CD4-positive, alpha-beta T cell treated with Interleukin-4 for 1 hour (primary cell): ENCODE data around the gene PCDHB7.
"Not testable (repeated sequence)": the region's sequence is repeated elsewhere in the genome, so short reads cannot be mapped to it uniquely, and the experiment has no call there.

Source experiments
- DNase-seq, 2 donors: peaks; one replicate each; pipeline ENCODE4 v3.0.0-alpha.2; 2020 to 2022

Gene PCDHB7

DNA sequence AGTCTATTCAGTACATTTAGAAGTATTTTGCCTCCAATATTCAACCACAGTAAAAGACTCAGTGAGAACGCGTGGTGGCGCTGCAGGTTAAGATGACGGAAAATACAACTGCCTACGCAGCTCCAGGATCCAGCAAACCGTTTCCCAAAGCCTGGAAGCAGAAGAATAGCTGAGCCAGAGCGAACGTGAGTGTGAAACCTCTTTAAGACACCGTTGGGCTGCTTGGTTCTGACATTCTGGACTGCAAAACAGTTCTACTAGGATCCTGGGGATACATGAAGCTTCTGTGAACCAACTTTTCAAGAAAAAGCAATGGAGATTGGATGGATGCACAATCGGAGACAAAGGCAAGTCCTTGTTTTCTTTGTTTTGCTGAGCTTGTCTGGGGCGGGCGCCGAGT, 9.8 kb downstream of the PCDHB7 start, which contains the start of gene PCDHB16:
Gene PCDHB16, plus strand, starts transcription at position 140 of the 400 bp plus-strand sequence. Its CDS starts 173 bp downstream, at position 313.
- DNase-seq: no peak

DNA sequence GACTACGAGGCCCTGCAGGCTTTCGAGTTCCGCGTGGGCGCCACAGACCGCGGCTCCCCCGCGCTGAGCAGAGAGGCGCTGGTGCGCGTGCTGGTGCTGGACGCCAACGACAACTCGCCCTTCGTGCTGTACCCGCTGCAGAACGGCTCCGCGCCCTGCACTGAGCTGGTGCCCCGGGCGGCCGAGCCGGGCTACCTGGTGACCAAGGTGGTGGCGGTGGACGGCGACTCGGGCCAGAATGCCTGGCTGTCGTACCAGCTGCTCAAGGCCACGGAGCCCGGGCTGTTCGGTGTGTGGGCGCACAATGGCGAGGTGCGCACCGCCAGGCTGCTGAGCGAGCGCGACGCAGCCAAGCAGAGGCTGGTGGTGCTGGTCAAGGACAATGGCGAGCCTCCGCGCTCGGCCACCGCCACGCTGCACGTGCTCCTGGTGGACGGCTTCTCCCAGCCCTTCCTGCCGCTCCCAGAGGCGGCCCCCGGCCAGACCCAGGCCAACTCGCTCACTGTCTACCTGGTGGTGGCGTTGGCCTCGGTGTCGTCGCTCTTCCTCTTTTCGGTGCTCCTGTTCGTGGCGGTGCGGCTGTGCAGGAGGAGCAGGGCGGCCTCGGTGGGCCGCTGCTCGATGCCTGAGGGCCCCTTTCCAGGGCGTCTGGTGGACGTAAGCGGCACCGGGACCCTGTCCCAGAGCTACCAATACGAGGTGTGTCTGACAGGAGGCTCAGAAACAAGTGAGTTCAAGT, 11.8 kb downstream of the PCDHB7 start:
- DNase-seq: not testable (repeated sequence)

DNA sequence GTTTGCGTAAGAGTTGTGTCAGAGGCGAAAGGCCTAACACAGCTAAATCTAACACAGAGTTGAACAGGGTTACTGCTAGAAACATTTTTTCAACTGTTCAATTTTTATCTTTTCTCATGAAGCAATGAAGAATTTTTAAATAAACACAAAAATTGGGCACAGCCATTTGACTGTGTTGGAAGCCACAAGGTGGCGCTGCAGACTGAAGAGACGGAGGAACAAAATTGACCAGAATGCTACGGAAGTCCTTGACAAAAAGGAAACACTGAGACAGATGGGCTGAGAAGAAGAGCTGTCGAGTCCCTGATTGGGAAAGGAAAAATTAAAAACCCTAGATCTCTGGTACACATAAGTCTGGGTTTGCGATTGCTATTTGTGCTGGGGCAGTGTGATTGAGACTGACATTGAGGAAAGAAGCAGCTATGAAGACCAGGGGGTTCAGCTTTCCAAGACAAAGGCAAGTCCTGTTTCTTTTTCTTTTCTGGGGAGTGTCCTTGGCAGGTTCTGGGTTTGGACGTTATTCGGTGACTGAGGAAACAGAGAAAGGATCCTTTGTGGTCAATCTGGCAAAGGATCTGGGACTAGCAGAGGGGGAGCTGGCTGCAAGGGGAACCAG, 14.6 kb downstream of the PCDHB7 start, which contains the start of gene PCDHB9:
Gene PCDHB9, plus strand, starts transcription at position 265 of the 616 bp plus-strand sequence. Its CDS starts 158 bp downstream, at position 423.
- peak in 1 of 2 donors; percentile 36 for DNase-seq

DNA sequence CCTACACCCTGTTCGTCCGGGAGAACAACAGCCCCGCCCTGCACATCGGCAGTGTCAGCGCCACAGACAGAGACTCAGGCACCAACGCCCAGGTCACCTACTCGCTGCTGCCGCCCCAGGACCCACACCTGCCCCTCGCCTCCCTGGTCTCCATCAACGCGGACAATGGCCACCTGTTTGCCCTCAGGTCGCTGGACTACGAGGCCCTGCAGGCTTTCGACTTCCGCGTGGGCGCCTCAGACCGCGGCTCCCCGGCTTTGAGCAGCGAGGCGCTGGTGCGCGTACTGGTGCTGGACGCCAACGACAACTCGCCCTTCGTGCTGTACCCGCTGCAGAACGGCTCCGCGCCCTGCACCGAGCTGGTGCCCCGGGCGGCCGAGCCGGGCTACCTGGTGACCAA, 16.2 kb downstream of the PCDHB7 start:
- not testable (repeated sequence) for DNase-seq

DNA sequence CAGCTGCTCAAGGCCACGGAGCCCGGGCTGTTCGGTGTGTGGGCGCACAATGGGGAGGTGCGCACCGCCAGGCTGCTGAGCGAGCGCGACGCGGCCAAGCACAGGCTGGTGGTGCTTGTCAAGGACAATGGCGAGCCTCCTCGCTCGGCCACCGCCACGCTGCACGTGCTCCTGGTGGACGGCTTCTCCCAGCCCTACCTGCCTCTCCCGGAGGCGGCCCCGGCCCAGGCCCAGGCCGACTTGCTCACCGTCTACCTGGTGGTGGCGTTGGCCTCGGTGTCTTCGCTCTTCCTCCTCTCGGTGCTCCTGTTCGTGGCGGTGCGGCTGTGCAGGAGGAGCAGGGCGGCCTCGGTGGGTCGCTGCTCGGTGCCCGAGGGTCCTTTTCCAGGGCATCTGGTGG, 16.7 kb downstream of the PCDHB7 start:
- DNase-seq: not testable (repeated sequence)

DNA sequence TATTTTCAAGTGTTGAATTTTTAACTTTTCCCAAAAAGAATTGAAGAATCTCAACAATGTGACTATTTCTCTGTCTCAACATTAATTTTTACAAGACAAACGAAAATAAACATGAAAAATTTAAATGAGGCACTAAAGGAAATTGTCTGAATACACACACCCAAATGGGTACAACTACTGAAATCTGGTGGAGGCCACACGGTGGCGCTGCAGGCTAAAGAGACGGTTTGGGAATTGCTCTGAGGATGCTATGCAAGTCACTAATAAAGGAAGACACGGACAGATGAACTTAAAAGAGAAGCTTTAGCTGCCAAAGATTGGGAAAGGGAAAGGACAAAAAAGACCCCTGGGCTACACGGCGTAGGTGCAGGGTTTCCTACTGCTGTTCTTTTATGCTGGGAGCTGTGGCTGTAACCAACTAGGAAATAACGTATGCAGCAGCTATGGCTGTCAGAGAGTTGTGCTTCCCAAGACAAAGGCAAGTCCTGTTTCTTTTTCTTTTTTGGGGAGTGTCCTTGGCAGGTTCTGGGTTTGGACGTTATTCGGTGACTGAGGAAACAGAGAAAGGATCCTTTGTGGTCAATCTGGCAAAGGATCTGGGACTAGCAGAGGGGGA, 19.8 kb downstream of the PCDHB7 start, which contains the start of gene PCDHB10:
Gene PCDHB10, plus strand, starts transcription at position 244 of the 616 bp plus-strand sequence. Its CDS starts 200 bp downstream, at position 444.
- DNase-seq: peak in 1 of 2 donors; percentile 14

DNA sequence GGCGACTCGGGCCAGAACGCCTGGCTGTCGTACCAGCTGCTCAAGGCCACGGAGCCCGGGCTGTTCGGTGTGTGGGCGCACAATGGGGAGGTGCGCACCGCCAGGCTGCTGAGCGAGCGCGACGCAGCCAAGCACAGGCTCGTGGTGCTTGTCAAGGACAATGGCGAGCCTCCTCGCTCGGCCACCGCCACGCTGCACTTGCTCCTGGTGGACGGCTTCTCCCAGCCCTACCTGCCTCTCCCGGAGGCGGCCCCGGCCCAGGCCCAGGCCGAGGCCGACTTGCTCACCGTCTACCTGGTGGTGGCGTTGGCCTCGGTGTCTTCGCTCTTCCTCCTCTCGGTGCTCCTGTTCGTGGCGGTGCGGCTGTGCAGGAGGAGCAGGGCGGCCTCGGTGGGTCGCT, 21.9 kb downstream of the PCDHB7 start:
- DNase-seq: not testable (repeated sequence)

DNA sequence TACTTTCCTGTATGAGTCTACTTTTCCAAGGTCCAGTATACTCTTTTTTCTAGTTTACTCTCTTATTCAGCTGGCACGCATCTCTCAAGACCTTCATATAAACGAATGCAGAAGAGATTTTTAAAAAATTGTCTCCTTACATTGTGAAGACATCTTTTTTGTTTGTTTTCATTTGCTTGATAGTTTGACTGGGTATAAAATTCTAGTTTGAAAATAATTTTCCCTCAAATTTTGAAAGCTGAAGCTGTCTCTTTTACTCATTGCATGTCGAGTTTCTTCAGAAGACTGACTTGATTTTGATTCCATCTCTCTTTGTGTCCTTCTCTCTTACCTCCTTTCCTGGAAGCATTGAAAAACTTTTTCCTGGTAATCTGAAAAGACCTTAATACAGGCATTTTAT, 23.9 kb downstream of the PCDHB7 start:
- DNase-seq: no peak

DNA sequence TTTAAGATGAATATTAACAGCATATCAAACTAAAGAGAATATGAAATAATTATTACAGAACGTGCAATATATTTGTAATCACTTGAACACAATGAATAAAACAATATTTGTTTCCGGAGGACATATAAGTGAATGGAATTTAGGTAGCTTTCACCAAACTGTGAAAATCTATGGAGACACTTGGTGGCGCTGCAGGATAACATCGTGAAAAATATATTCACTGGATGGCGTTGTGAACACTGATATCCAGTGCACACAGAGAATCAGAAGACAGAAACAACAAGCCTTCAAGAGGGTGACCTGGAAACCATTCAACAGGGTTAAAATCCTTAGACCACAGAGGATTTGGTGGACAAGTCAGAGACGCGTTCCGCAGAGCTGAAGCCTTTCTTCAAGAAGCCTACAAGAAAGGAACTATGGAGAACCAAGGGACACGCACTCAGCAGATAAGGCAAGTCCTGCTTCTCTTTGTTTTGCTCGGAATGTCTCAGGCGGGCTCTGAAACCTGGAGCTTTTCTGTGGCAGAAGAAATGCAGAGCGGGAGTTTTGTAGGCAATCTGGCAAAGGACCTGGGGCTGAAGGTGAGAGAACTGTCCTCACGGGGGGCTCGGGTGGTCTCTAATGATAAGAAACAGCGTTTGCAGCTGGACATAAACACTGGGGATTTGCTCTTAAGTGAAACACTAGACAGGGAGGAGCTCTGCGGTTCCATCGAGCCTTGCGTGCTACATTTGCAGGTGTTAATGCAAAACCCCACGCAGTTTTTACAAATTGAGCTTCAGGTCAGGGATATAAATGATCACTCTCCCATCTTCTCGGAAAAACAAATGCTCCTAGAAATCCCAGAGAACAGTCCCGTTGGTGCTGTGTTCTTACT, 27.2 kb downstream of the PCDHB7 start, which contains the start of gene PCDHB11:
Gene PCDHB11, plus strand, starts transcription at position 269 of the 877 bp plus-strand sequence. Its CDS starts 148 bp downstream, at position 417.
- DNase-seq: no peak

DNA sequence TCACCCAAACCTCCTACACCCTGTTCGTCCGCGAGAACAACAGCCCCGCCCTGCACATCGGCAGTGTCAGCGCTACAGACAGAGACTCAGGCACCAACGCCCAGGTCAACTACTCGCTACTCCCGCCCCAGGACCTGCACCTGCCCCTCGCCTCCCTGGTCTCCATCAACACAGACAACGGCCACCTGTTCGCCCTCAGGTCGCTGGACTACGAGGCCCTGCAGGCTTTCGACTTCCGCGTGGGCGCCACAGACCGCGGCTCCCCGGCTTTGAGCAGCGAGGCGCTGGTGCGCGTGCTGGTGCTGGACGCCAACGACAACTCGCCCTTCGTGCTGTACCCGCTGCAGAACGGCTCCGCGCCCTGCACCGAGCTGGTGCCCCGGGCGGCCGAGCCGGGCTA, 28.7 kb downstream of the PCDHB7 start:
- DNase-seq: not testable (repeated sequence)

DNA sequence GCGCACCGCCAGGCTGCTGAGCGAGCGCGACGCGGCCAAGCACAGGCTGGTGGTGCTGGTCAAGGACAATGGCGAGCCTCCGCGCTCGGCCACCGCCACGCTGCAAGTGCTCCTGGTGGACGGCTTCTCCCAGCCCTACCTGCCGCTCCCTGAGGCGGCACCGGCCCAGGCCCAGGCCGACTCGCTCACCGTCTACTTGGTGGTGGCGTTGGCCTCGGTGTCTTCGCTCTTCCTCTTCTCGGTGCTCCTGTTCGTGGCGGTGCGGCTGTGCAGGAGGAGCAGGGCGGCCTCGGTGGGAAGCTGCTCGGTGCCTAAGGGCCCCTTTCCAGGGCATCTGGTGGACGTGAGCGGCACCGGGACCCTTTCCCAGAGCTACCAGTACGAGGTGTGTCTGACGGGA, 29.2 kb downstream of the PCDHB7 start:
- DNase-seq: not testable (repeated sequence)

DNA sequence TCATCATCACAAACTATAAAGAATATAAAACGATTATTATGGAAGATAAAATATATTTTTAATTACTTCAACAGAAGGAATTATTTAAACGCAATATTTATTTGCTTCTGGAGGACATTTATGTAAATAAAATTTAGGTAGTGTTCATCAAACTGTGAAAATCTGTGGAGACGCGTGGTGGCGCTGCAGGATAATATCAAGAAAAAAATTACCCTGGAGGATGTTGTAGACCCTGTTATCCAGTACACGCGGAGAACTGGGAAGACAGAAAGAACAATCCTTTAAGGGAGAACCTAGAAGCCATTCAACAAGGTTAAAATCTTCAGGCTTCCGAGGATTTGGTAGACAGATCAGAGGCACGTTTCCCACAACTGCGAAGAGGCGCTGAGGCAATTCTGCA, 36.0 kb downstream of the PCDHB7 start, which contains the start of gene PCDHB12:
Gene PCDHB12, plus strand, starts transcription at position 242 of the 400 bp plus-strand sequence. CDS start 189 bp downstream, outside the sequence.
- DNase-seq: no peak

DNA sequence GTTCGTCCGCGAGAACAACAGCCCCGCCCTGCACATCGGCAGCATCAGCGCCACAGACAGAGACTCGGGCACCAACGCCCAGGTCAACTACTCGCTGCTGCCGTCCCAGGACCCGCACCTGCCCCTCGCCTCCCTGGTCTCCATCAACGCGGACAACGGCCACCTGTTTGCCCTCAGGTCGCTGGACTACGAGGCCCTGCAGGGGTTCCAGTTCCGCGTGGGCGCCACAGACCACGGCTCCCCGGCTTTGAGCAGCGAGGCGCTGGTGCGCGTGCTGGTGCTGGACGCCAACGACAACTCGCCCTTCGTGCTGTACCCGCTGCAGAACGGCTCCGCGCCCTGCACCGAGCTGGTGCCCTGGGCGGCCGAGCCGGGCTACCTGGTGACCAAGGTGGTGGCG, 37.8 kb downstream of the PCDHB7 start:
- not testable (repeated sequence) for DNase-seq

DNA sequence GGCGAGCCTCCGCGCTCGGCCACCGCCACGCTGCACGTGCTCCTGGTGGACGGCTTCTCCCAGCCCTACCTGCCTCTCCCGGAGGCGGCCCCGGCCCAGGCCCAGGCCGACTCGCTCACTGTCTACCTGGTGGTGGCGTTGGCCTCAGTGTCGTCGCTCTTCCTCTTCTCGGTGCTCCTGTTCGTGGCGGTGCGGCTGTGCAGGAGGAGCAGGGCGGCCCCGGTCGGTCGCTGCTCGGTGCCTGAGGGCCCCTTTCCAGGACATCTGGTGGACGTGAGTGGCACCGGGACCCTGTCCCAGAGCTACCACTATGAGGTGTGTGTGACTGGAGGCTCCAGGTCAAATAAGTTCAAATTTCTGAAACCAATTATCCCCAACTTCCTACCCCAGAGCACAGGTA, 38.4 kb downstream of the PCDHB7 start:
- not testable (repeated sequence) for DNase-seq

DNA sequence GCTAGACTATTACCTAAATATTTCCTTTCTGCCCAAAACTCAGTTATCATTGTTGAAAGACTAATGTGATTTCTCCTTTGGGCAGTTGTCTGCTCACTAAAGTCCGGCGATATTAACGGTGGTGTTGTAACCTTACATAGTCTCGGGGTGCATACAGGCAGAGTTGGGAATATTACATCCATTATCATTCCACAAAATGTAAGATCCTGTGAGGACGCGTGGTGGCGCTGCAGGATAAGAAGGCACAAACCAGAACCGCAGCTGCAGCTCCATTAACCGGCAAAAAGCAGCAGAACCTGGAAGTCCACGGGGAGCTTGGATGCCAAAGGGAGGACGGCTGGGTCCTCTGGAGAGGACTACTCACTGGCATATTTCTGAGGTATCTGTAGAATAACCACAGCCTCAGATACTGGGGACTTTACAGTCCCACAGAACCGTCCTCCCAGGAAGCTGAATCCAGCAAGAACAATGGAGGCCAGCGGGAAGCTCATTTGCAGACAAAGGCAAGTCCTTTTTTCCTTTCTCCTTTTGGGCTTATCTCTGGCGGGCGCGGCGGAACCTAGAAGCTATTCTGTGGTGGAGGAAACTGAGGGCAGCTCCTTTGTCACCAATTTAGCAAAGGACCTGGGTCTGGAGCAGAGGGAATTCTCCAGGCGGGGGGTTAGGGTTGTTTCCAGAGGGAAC, 41.4 kb downstream of the PCDHB7 start, which contains the start of gene PCDHB13:
Gene PCDHB13, plus strand, starts transcription at position 264 of the 684 bp plus-strand sequence. Its CDS starts 205 bp downstream, at position 469.
- peak in 1 of 2 donors; percentile 13 for DNase-seq

DNA sequence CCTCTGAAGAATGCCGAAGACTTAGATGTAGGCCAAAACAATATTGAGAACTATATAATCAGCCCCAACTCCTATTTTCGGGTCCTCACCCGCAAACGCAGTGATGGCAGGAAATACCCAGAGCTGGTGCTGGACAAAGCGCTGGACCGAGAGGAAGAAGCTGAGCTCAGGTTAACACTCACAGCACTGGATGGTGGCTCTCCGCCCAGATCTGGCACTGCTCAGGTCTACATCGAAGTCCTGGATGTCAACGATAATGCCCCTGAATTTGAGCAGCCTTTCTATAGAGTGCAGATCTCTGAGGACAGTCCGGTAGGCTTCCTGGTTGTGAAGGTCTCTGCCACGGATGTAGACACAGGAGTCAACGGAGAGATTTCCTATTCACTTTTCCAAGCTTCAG, 42.1 kb downstream of the PCDHB7 start:
- DNase-seq: not testable (repeated sequence)

DNA sequence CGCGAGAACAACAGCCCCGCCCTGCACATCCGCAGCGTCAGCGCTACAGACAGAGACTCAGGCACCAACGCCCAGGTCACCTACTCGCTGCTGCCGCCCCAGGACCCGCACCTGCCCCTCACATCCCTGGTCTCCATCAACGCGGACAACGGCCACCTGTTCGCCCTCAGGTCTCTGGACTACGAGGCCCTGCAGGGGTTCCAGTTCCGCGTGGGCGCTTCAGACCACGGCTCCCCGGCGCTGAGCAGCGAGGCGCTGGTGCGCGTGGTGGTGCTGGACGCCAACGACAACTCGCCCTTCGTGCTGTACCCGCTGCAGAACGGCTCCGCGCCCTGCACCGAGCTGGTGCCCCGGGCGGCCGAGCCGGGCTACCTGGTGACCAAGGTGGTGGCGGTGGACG, 43.1 kb downstream of the PCDHB7 start:
- not testable (repeated sequence) for DNase-seq

DNA sequence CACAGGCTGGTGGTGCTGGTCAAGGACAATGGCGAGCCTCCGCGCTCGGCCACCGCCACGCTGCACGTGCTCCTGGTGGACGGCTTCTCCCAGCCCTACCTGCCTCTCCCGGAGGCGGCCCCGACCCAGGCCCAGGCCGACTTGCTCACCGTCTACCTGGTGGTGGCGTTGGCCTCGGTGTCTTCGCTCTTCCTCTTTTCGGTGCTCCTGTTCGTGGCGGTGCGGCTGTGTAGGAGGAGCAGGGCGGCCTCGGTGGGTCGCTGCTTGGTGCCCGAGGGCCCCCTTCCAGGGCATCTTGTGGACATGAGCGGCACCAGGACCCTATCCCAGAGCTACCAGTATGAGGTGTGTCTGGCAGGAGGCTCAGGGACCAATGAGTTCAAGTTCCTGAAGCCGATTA, 43.6 kb downstream of the PCDHB7 start:
- not testable (repeated sequence) for DNase-seq

DNA sequence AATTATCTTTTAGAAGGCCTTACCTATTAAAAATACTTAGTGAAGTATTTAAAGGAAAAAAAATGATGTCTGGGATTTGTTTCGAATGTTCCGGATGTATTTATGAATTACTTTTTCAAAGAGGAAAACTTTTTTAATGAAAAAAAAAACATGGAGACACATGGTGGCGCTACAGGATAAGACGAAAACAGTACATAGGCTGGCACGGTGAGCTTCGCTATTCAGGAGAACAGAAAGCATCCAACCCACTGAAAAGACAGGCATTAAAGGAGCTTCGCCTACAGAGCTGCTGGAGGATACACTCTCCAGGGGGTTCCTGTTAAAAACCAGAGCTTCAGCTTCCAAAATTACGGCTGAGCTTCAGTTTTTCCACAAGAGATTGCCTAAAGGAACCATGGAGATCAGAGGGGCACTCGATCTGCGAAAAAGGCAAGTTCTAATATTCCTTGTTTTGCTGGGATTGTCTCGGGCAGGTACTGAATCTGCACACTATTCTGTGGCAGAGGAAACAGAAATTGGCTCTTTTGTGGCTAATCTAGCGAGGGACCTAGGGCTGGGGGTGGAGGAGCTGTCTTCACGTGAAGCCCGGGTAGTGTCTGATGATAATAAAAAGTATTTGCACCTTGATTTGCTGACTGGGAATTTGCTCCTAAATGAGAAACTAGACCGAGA, 50.8 kb downstream of the PCDHB7 start, which contains the start of gene PCDHB14:
Gene PCDHB14, plus strand, starts transcription at position 232 of the 672 bp plus-strand sequence. Its CDS starts 163 bp downstream, at position 395.
- peak in 1 of 2 donors; percentile 4 for DNase-seq

DNA sequence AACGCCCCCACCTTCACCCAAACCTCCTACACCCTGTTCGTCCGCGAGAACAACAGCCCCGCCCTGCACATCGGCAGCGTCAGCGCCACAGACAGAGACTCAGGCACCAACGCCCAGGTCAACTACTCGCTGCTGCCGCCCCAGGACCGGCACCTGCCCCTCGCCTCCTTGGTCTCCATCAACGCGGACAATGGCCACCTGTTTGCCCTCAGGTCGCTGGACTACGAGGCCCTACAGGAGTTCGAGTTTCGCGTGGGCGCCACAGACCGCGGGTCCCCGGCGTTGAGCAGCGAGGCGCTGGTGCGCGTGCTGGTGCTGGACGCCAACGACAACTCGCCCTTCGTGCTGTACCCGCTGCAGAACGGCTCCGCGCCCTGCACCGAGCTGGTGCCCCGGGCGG, 52.4 kb downstream of the PCDHB7 start:
- not testable (repeated sequence) for DNase-seq

DNA sequence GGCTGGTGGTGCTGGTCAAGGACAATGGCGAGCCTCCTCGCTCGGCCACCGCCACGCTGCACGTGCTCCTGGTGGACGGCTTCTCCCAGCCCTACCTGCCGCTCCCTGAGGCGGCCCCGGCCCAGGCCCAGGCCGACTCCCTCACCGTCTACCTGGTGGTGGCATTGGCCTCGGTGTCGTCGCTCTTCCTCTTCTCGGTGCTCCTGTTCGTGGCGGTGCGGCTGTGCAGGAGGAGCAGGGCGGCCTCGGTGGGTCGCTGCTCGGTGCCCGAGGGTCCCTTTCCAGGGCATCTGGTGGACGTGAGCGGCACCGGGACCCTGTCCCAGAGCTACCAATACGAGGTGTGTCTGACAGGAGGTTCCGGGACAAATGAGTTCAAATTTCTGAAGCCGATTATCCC, 53.0 kb downstream of the PCDHB7 start:
- DNase-seq: not testable (repeated sequence)
